IMR-90 (cell line): Measurements from ENCODE around the gene CTDP1. TPM values are rescaled to one million over a fixed set of nuclear protein-coding genes. Genes with fewer than 3 reads are reported as not detected.

Experiments
- ATAC-seq: fragments of 200-7000 bp; cut with Tn5 transposase; 2 replicates; pipeline ENCODE4 v1.9.1; 2020; ENCODE audit warnings: low read depth, mild to moderate bottlenecking, moderate library complexity
- BruUV-seq: library from RNA; stranded (reverse); fragments of 400-500 nt; replicated peaks from 2 replicates; lab custom pipeline; 2021; lab: Mats Ljungman, UMichigan
- CTCF ChIA-PET: fragments of 300-600 bp; formaldehyde crosslinking; extraction: SDS; loops from one replicate; lab custom pipeline; 2021; ENCODE audit warnings: antibody characterized with exemption; lab: Yijun Ruan, JAX
- POLR2A ChIA-PET: fragments of 300-600 bp; sonication (Branson Sonifier 250); formaldehyde crosslinking; loops from one replicate; lab custom pipeline; 2022; ENCODE audit warnings: antibody characterized with exemption; ENCODE audit not compliant: unreplicated experiment; lab: Charles Lee
- DNase-seq: peaks from one replicate; pipeline ENCODE4 v3.0.0; 2013
- H2AFZ ChIP-seq: replicated peaks from 2 replicates; pipeline ENCODE3; 2013; ENCODE audit warnings: low read length, mild to moderate bottlenecking; ENCODE audit not compliant: poor library complexity
- H2AK5ac ChIP-seq: 2 replicates; pipeline ENCODE4 v1.6.1; 2013; ENCODE audit warnings: low read depth, low read length, inconsistent platforms
- H2AK9ac ChIP-seq: replicated peaks from 2 replicates; pipeline ENCODE3; 2013; ENCODE audit warnings: mild to moderate bottlenecking, low read depth, low read length, moderate library complexity; ENCODE audit not compliant: poor library complexity
- H2BK120ac ChIP-seq: 2 replicates; pipeline ENCODE4 v1.6.1; 2013; ENCODE audit warnings: low read depth, low read length, inconsistent platforms
- H2BK15ac ChIP-seq: 3 replicates; pipeline ENCODE4 v1.6.1; 2013; ENCODE audit warnings: low read depth, low read length, inconsistent platforms
- H2BK20ac ChIP-seq: 2 replicates; pipeline ENCODE4 v1.6.1; 2013; ENCODE audit warnings: low read depth, mild to moderate bottlenecking, inconsistent platforms, low read length, moderate library complexity
- H2BK5ac ChIP-seq: 2 replicates; pipeline ENCODE4 v1.6.1; 2013; ENCODE audit warnings: mild to moderate bottlenecking, low read depth, low read length, inconsistent platforms; ENCODE audit not compliant: poor library complexity, severe bottlenecking
- H3K14ac ChIP-seq: replicated peaks from 2 replicates; pipeline ENCODE4 v1.6.1; 2013; ENCODE audit warnings: low read depth, low read length, inconsistent platforms
- H3K18ac ChIP-seq: 2 replicates; pipeline ENCODE4 v1.6.1; 2013; ENCODE audit warnings: low read depth, low read length, control low read depth
- H3K23ac ChIP-seq: 2 replicates; pipeline ENCODE4 v1.6.1; 2013; ENCODE audit warnings: low read depth, low read length, inconsistent platforms
- H3K27ac ChIP-seq: 2 replicates; pipeline ENCODE4 v1.5.1; 2013; ENCODE audit warnings: mild to moderate bottlenecking, control low read depth, low read length; ENCODE audit not compliant: insufficient read depth
- H3K27me3 ChIP-seq: 2 replicates; pipeline ENCODE4 v1.6.1; 2013; ENCODE audit warnings: low read length; ENCODE audit not compliant: control insufficient read depth, insufficient read depth
- H3K36me3 ChIP-seq: 2 replicates; pipeline ENCODE4 v1.6.1; 2013; ENCODE audit warnings: low read length, mixed read lengths; ENCODE audit not compliant: control insufficient read depth, insufficient read depth
- H3K4ac ChIP-seq: 2 replicates; pipeline ENCODE4 v1.6.1; 2013; ENCODE audit warnings: low read depth, low read length, inconsistent platforms
- H3K4me1 ChIP-seq: 2 replicates; pipeline ENCODE4 v1.6.1; 2013; ENCODE audit warnings: low read length, mixed read lengths; ENCODE audit not compliant: control insufficient read depth, insufficient read depth
- H3K4me2 ChIP-seq: 2 replicates; pipeline ENCODE4 v1.6.1; 2013; ENCODE audit warnings: low read depth, mild to moderate bottlenecking, control low read depth, low read length, moderate library complexity
- H3K4me3 ChIP-seq: 2 replicates; pipeline ENCODE4 v1.5.1; 2013; ENCODE audit warnings: low read depth, mild to moderate bottlenecking, control low read depth, low read length, moderate library complexity; ENCODE audit not compliant: insufficient read depth
- H3K56ac ChIP-seq: 2 replicates; pipeline ENCODE4 v1.6.1; 2013; ENCODE audit warnings: low read length, inconsistent platforms; ENCODE audit not compliant: insufficient read depth; ENCODE audit errors: extremely low read depth
- H3K79me1 ChIP-seq, 2 experiments: 2 replicates each; pipeline ENCODE4 v1.6.1; 2013; ENCODE audit warnings: low read length in 2 of 2, inconsistent platforms in 1 of 2, low read depth in 1 of 2
- H3K9ac ChIP-seq: 2 replicates; pipeline ENCODE4 v1.6.1; 2013; ENCODE audit warnings: low read depth, low read length, control low read depth
- H3K9me1 ChIP-seq: 2 replicates; pipeline ENCODE4 v1.6.1; 2013; ENCODE audit warnings: low read length, inconsistent platforms; ENCODE audit not compliant: insufficient read depth
- H3K9me3 ChIP-seq: 2 replicates; pipeline ENCODE4 v1.6.1; 2013; ENCODE audit warnings: low read length; ENCODE audit not compliant: control insufficient read depth, insufficient read depth
- H4K20me1 ChIP-seq: 2 replicates; pipeline ENCODE4 v1.6.1; 2013; ENCODE audit warnings: low read length, inconsistent platforms; ENCODE audit not compliant: insufficient read depth
- H4K5ac ChIP-seq: 2 replicates; pipeline ENCODE4 v1.6.1; 2013; ENCODE audit warnings: mild to moderate bottlenecking, low read depth, low read length, control low read depth
- H4K8ac ChIP-seq, 2 experiments: 2 replicates each; pipeline ENCODE4 v1.6.1; 2013; ENCODE audit warnings: low read depth in 2 of 2, low read length in 2 of 2, control low read depth in 1 of 2, inconsistent platforms in 1 of 2
- H4K91ac ChIP-seq: 2 replicates; pipeline ENCODE4 v1.6.1; 2013; ENCODE audit warnings: low read depth, low read length, inconsistent platforms; ENCODE audit not compliant: insufficient read depth
- NFE2L2 ChIP-seq: fragments of 150-350 bp; IDR thresholded peaks from 2 replicates; pipeline ENCODE4 v1.6.1; 2016; ENCODE audit warnings: low read depth, mild to moderate bottlenecking, low read length
- RAD21 ChIP-seq: IDR thresholded peaks from 2 replicates; pipeline ENCODE4 v1.6.1; 2012; ENCODE audit warnings: low read length, improper control_type of control experiment
- WGBS, 2 experiments: methylation state at CpG; one replicate each; pipeline versions ENCODE4 v1.1.5 to v1.1.7; 2013; ENCODE audit warnings: missing lambda C conversion rate in 2 of 2; ENCODE audit not compliant: insufficient read length in 1 of 2; ENCODE audit errors: extremely low coverage in 2 of 2; 5-methylcytosine and 5-hydroxymethylcytosine counted together
- dilution Hi-C: fragments of 300-500 bp; cut with HindIII; formaldehyde crosslinking; loops from one replicate; pipeline ENCODE4 v1.14.3; 2018; ENCODE audit warnings: low sequenced_read_pairs; ENCODE audit not compliant: unreplicated experiment
- in situ Hi-C: fragments of 300-500 bp; cut with MboI; formaldehyde crosslinking; loops from 3 replicates; pipeline ENCODE4 v1.14.3; 2019; ENCODE audit warnings: low sequenced_read_pairs, inconsistent platforms, mixed read lengths
- intact Hi-C: fragments of 100-400 bp; cut with micrococcal nuclease; formaldehyde crosslinking; loops from 2 replicates; pipeline ENCODE4 v1.10.0; 2022
- polyA plus RNA-seq, 3 experiments: library from polyadenylated mRNA; depleted of rRNA; stranded (reverse); fragments of >200 nt; gene quantifications; 2 replicates each; pipeline ENCODE4 v1.2.3, GENCODE V29; 2012; ENCODE audit warnings: low replicate concordance in 1 of 3
- total RNA-seq: library from RNA; depleted of rRNA; stranded (reverse); fragments of >200 nt; gene quantifications from 2 replicates; pipeline ENCODE4 v1.2.3, GENCODE V29; 2012

CTDP1 gene
- total and polyA plus RNA-seq, 2 of the 4 experiments (the other 2 are of a cell fraction), result 13.4 to 17.6 TPM

DNA sequence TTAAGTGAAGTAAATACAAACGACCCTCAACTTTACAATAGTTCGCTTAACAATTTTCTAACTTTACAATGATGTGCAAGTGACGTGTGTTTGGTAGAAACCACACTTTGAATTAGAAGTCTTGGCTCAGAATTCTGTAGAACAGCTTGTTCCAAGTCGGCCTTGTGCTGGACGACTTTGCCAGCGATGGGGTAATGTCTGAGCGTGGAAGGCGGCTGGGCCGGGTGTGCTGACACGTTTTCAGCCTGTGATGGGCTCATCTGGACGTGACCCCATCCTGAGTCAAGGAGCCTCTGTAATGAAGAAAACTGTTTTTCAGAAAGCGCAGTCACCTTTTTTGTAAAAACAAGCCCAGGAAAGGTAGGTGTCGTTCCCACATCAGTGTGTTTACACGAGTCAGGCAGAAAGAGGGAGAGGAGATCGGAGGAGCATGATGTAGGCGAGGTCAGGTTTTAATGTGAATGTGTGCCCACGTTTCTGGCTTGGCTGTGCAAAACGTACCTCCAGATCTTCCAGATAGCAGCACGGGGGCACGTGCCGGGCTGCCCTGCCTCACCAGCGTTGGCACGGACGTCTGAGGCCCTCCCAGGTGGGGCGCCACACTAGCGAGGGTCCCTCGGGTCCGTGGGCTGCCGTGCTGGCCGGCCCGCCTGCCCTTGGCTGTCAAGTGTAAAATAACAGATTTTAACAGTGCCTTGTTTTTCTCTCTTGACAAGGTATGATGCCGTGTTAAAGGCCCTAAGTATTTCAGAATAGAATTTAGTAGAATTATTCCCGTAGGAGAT lies 54.6 kb downstream of the CTDP1 start:
- Histone ChIP-seq H4K20me1 (no peaks in the 10 kb centered on the region), H2BK15ac (no peak overlapping the region), H4K91ac (no peak overlapping the region), H2AK9ac (no peak overlapping the region), H3K9ac (no peak overlapping the region), H3K56ac (no peak overlapping the region), H2BK20ac (no peak overlapping the region), H2AK5ac (no peak overlapping the region), H3K27me3 (no peaks in the 10 kb centered on the region), H3K23ac (no peak overlapping the region), H3K36me3 (peaks cover 73% of the 10 kb centered on the region), H3K9me1 (no peaks in the 10 kb centered on the region), H2BK120ac (no peak overlapping the region), H3K4me2 (no peak overlapping the region), H3K18ac (no peak overlapping the region), H2AFZ (no peak overlapping the region), H3K9me3 (peaks cover 35% of the 10 kb centered on the region), H4K8ac (no peak overlapping the region), H3K14ac (no peak overlapping the region), H3K79me1 (peaks cover 28 to 35% of the 10 kb centered on the region in 2 experiments), H3K4me3 (no peak overlapping the region), H3K27ac (no peak overlapping the region), H3K4ac (no peak overlapping the region), H3K4me1 (no peaks in the 10 kb centered on the region), H2BK5ac (no peak overlapping the region), H4K5ac (no peak overlapping the region)
- in situ Hi-C loops (no loop called here), intact Hi-C loops (no loop called here), dilution Hi-C loops (no loop called here)
- 59% methylated on average over 18 of the region's 33 CpGs; no CpG with 5 or more reads in 1 of the 2 experiments for WGBS, 2 experiments
- no peak for TF ChIP-seq RAD21
- TF ChIP-seq NFE2L2, result no peak
- no peak for ATAC-seq
- DNase-seq, result no peak
- POLR2A ChIA-PET, result no interaction called here
- no TSS peak for BruUV-seq
- CTCF ChIA-PET, result no interaction called here
